KMS-11 (cell line): Measurements from ENCODE around the gene KCNQ1OT1.

Experiments used
- H2AFZ ChIP-seq: fragments of 200-600 bp; sonication (generic); 2 replicates; pipeline ENCODE4 v1.6.1; 2016; ENCODE audit warnings: antibody characterized with exemption, mixed run types, low read depth
- H3K27ac ChIP-seq: fragments of 200-600 bp; sonication (generic); 2 replicates; pipeline ENCODE4 v1.6.1; 2016; ENCODE audit warnings: mild to moderate bottlenecking, mixed run types
- H3K27me3 ChIP-seq: fragments of 200-600 bp; sonication (generic); 2 replicates; pipeline ENCODE4 v1.6.1; 2017; ENCODE audit warnings: mild to moderate bottlenecking, low read depth, mixed run types, moderate library complexity; ENCODE audit not compliant: insufficient read depth
- H3K36me3 ChIP-seq: fragments of 200-600 bp; sonication (generic); 2 replicates; pipeline ENCODE4 v1.6.1; 2017; ENCODE audit warnings: mild to moderate bottlenecking, mixed run types; ENCODE audit not compliant: insufficient read depth
- H3K4me1 ChIP-seq: fragments of 200-600 bp; sonication (generic); 2 replicates; pipeline ENCODE4 v1.6.1; 2016; ENCODE audit warnings: mild to moderate bottlenecking, low read depth, mixed run types; ENCODE audit not compliant: poor library complexity, severe bottlenecking
- H3K4me2 ChIP-seq: fragments of 200-600 bp; sonication (generic); 2 replicates; pipeline ENCODE4 v1.7.0; 2016; ENCODE audit warnings: mild to moderate bottlenecking, mixed run types
- H3K4me3 ChIP-seq: fragments of 200-600 bp; sonication (generic); IDR thresholded peaks from 2 replicates; pipeline ENCODE4 v1.6.1; 2017; ENCODE audit warnings: low read depth, low read length, mixed read lengths; ENCODE audit not compliant: insufficient read depth
- H3K79me2 ChIP-seq: fragments of 200-600 bp; sonication (generic); 2 replicates; pipeline ENCODE4 v1.6.1; 2016; ENCODE audit warnings: low read depth, mixed run types; ENCODE audit not compliant: insufficient read depth
- H3K9ac ChIP-seq: fragments of 200-600 bp; sonication (generic); 2 replicates; pipeline ENCODE4 v1.6.1; 2016; ENCODE audit warnings: mild to moderate bottlenecking, mixed run types
- H4K20me1 ChIP-seq: fragments of 200-600 bp; sonication (generic); 2 replicates; pipeline ENCODE4 v1.6.1; 2016; ENCODE audit warnings: mild to moderate bottlenecking, mixed run types; ENCODE audit not compliant: insufficient read depth
- TF ChIP-seq, protein P1 (sequence below): fragments of 200-600 bp; sonication (generic); conservative IDR thresholded peaks from 2 replicates; pipeline ENCODE4 v1.6.1; 2017; ENCODE audit warnings: low read depth, mild to moderate bottlenecking, antibody characterized with exemption, low read length, moderate library complexity, mixed read lengths

KCNQ1OT1 gene

DNA sequence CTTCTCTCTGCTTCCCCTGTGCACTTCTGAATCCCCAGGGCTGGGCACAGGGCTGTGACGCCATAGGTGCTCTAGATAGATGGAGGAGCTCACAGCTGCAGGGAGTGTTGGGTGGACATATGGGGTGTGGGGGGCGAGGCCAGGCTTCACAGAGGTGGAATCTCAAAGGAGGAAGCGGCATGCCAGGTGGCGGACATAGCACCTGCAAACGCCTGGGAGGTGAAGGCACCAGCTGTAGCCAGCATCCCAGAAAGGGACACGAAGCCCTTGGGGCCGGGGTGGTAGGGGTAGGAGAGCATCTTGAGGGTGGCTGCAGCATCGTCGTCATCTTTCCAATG lies 14.6 kb upstream of the KCNQ1OT1 start:
- no peak overlapping the region for H3K4me2 ChIP-seq
- H3K79me2 ChIP-seq = no peaks in the 10 kb centered on the region
- no peak overlapping the region for H3K9ac ChIP-seq
- H3K27ac ChIP-seq = no peak overlapping the region
- no peak overlapping the region for H3K4me3 ChIP-seq
- H2AFZ ChIP-seq = no peak overlapping the region
- H4K20me1 ChIP-seq = no peaks in the 10 kb centered on the region
- H3K4me1 ChIP-seq = no peaks in the 10 kb centered on the region
- no peaks in the 10 kb centered on the region for H3K27me3 ChIP-seq
- TF ChIP-seq, protein P1, sequence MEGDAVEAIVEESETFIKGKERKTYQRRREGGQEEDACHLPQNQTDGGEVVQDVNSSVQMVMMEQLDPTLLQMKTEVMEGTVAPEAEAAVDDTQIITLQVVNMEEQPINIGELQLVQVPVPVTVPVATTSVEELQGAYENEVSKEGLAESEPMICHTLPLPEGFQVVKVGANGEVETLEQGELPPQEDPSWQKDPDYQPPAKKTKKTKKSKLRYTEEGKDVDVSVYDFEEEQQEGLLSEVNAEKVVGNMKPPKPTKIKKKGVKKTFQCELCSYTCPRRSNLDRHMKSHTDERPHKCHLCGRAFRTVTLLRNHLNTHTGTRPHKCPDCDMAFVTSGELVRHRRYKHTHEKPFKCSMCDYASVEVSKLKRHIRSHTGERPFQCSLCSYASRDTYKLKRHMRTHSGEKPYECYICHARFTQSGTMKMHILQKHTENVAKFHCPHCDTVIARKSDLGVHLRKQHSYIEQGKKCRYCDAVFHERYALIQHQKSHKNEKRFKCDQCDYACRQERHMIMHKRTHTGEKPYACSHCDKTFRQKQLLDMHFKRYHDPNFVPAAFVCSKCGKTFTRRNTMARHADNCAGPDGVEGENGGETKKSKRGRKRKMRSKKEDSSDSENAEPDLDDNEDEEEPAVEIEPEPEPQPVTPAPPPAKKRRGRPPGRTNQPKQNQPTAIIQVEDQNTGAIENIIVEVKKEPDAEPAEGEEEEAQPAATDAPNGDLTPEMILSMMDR = no peak
- no peaks in the 10 kb centered on the region for H3K36me3 ChIP-seq

DNA sequence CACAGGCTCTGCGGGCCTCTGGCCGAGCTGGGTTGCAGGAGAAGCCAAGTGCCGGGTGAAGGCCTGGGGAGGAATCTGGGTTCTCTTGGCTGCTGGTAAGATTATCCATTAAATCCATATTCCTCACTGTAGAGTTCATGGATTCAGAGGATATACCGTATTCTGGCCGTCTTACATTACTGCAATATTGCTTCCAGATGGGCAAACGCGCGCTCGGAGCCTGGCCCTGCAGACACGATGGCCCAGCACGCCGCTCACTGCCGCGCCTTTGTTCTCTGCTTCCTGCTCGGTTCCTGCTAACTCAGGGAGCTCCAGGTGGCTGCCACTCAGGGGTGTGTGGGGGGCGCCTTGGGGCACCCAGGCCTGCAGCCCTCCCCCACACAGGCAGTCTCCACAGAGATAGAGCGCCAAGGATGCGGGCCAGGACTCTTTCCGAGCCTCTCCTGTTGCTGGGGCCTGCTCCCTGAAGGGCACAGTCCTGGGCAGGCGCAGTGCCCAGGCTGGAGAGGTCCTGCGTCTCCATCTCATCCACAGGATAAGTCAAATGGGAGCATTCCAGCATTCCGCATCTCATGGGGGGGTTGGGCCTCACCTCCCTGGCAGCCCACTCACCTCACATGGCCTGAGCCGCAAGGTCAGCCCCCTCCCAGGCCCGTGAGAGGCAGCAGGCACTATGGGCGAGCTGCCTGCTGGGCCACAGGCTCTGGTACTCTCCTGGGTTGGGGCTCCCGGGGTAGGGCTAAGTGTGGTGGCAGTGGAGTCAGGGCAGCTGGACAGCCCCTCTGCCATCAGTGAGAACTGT lies 14.1 kb upstream of the KCNQ1OT1 start:
- no peaks in the 10 kb centered on the region for H4K20me1 ChIP-seq
- no peaks in the 10 kb centered on the region for H3K27me3 ChIP-seq
- H3K4me1 ChIP-seq = no peaks in the 10 kb centered on the region
- no peak overlapping the region for H3K4me2 ChIP-seq
- no peak overlapping the region for H2AFZ ChIP-seq
- H3K36me3 ChIP-seq = no peaks in the 10 kb centered on the region
- no peak overlapping the region for H3K4me3 ChIP-seq
- no peak overlapping the region for H3K27ac ChIP-seq
- H3K9ac ChIP-seq = no peak overlapping the region
- TF ChIP-seq, protein P1 = no peak
- H3K79me2 ChIP-seq = no peaks in the 10 kb centered on the region

DNA sequence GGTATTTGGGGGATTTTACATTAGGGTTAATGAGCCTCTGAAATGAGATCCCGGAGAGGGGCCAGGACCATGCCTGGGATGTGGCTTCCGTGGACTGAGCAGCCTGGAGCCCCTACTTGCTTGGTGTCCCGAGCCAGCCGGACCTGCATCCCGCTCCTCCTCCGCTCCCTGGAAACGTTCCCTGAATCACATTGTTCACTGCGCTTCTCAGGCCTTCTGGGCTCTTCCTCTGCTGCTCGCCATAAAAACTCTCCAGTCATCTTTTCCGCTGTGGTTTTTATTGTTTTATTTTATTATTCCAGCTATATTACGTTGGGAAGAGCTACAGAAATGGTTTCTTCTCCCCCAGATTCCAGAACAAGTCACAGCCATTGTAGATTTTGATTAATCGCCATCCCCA lies 13.3 kb upstream of the KCNQ1OT1 start:
- Histone ChIP-seq H3K36me3 (no peaks in the 10 kb centered on the region), H3K4me2 (no peak overlapping the region), H3K27ac (no peak overlapping the region), H3K4me1 (no peaks in the 10 kb centered on the region), H3K79me2 (no peaks in the 10 kb centered on the region), H3K9ac (no peak overlapping the region), H2AFZ (no peak overlapping the region), H3K27me3 (no peaks in the 10 kb centered on the region), H3K4me3 (no peak overlapping the region), H4K20me1 (no peaks in the 10 kb centered on the region)
- TF ChIP-seq, protein P1 = no peak

DNA sequence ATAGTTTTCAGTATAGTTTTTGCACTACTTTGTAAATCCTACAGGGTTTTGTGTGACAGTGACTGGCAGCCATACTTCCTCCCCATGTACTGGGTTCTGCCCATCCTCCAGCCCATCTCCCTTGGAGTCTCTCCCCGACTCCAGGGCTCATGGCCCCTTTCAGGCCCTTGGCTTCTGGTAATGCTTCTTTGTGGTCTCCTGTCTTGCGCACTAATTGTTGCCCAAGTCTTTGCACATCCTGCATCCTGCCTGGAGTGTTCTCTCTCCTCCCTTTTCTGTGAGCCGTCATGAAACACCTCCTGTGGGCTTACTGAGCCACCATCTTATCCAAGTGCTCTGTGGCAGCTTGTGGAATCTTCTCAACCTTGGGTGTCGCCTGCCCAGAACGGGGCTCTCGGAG lies 11.4 kb upstream of the KCNQ1OT1 start:
- TF ChIP-seq, protein P1 = no peak
- Histone ChIP-seq H3K79me2 (no peaks in the 10 kb centered on the region), H3K27me3 (no peaks in the 10 kb centered on the region), H3K27ac (no peak overlapping the region), H3K4me1 (no peaks in the 10 kb centered on the region), H3K9ac (no peak overlapping the region), H3K4me2 (no peak overlapping the region), H3K4me3 (no peak overlapping the region), H2AFZ (no peak overlapping the region), H3K36me3 (no peaks in the 10 kb centered on the region), H4K20me1 (no peaks in the 10 kb centered on the region)
